SKM-1 treated with dmso at 0.1 percent for 144 hours (cell line): ENCODE data around the gene FOSB.

Experiments
- DNase-seq: peaks from one replicate; lab custom pipeline; 2025; ENCODE audit not compliant: unreplicated experiment; lab: John Stamatoyannopoulos, UW

Gene FOSB

GRCh38 chr19:45522010-45522941, 54.5 kb downstream of the FOSB start:
- no peak for DNase-seq

GRCh38 chr19:45523642-45524256, 56.0 kb downstream of the FOSB start:
- DNase-seq = peak; percentile 66

GRCh38 chr19:45524575-45525129, 56.9 kb downstream of the FOSB start:
- no peak for DNase-seq
